KBM-7 (cell line): ENCODE measurements around the gene SEC24B.
A peak's percentile ranks its signal among the peaks of the same experiment; 100 is the strongest.

Experiments used
- DNase-seq: peaks from one replicate; pipeline ENCODE4 v3.0.0-alpha.2; 2015
- in situ Hi-C: fragments of 300-500 bp; cut with MboI; formaldehyde crosslinking; loops from 2 replicates; pipeline ENCODE4 v1.14.3; 2020; ENCODE audit warnings: low sequenced_read_pairs, low pct_unique_long_range_greater_than_20kb, mixed read lengths

The SEC24B gene

GRCh38 chr4:109433205-109434006, at the start of gene SEC24B:
Gene SEC24B (plus strand): TSS chr4:109433815. CDS start chr4:109433870, 55 bp downstream.
- in situ Hi-C loops: loop anchor here (10.0 to 25.0 kb wide), 2 partner anchors 254 to 541 kb away; no protein-coding TSS in a partner anchor
- peak; percentile 88 for DNase-seq

- in situ Hi-C loops: no loop called here
- no peak for DNase-seq
Measured at GRCh38 chr4:109383823-109384222, 49.8 kb upstream of the SEC24B start.

- in situ Hi-C loops: no loop called here
- DNase-seq: no peak
Measured at GRCh38 chr4:109385260-109385659, 48.4 kb upstream of the SEC24B start.

- in situ Hi-C loops: no loop called here
- DNase-seq: no peak
Measured at GRCh38 chr4:109389369-109390114, 44.1 kb upstream of the SEC24B start.

DNA sequence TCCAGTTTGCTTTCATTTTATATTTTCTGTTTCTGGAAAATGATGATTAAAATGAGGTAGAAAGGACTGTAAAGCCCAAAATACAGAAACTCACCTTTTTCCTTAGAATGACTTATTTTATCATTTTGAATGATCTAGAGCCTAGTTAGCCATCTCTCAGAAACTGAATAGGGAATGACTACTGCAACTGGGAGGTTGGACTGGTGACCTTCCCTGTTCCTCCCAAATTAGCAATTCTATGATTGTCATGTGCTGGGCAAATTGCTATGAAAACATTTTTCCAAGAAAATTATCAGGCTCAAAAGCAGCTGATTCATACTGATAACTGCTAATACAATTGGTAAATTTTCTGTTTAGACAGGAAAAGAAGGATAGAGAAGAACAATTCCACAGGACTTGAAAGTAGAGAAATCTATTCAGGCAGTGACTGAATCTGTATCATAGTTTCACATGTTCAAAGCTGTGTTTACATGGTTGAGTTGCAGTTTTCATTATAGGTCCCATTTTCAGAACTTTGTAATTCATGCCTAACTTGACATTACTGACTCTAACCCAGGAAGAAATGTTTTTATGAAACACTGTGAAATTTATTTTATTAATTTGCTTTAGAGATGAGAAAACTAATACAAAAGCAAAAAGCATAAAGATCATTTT, 43.4 kb upstream of the SEC24B start:
- in situ Hi-C loops: no loop called here

DNA sequence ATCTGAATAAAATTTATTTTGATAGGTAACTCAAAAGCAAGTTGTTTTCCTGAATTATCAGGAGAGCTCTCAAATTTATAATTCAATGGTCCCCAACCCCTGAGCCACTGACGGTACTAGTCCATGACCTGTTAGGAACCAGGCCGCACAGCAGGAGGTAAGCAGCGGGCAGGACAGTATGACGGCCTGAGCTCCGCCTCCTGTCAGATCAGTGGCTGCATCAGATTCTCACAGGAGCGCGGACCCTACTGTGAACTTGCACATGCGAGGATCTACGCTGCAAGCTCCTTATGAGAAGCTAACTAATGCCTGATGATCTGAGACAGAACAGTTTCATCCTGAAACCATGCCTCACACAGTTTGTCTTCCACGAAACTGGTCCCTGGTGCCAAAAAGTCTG, 37.9 kb upstream of the SEC24B start:
- in situ Hi-C loops: no loop called here
- DNase-seq: no peak

More for the DNA sequence above, 43.4 kb upstream of the SEC24B start:
- DNase-seq: no peak

GRCh38 chr4:109398928-109399327, 34.7 kb upstream of the SEC24B start:
- DNase-seq: no peak
- in situ Hi-C loops: no loop called here

DNA sequence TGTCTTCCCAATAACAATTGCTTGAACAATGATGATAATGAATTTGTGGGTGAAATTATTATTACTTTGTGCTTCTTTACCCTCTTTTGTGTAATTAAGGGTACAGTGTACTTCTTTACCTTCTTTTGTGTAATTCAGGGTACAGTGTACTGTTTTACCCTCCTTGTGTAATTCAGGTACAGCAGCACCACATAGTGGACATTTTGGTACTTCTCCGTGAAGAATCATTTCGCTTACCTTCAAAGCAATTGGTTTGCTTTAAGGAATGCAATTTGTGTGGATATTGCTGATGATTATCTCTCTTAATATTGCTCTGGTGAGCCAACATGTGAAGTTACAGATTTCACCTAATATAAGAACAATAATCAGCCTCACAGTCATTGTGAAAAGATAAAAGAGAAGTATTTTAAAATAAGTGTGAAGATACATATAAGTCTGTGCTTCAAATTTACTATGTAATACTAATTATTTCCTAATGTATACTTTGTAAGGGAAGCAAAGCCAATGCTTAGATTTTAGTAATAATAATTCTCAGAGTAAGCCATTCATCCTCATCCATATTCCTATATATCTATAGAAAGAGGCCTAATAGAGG, 27.2 kb upstream of the SEC24B start:
- in situ Hi-C loops: no loop called here
- peak; percentile 57 for DNase-seq

GRCh38 chr4:109407027-109407737, 26.4 kb upstream of the SEC24B start:
- in situ Hi-C loops: no loop called here
- DNase-seq: no peak

DNA sequence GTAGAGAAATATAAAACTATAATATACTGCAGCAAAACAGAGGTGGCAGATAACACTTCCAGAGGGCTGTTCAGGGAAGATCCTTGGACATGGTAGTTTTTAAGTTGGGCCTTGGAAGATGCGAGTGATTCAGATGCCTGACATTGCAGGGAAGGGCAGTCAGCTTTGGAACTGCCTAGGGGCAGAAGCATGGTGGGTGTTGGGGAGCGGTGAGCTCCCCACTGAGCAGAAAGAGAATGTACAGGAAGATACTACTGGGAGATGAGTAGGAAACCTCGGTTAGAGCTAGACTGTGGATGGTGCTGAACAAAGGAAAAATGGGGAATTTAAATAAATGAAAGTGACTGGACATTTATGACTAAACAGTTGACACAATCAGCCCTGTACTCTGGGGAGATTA, 24.9 kb upstream of the SEC24B start:
- no peak for DNase-seq
- in situ Hi-C loops: no loop called here

- in situ Hi-C loops: no loop called here
- no peak for DNase-seq
Measured at GRCh38 chr4:109410226-109410625, 23.4 kb upstream of the SEC24B start.

DNA sequence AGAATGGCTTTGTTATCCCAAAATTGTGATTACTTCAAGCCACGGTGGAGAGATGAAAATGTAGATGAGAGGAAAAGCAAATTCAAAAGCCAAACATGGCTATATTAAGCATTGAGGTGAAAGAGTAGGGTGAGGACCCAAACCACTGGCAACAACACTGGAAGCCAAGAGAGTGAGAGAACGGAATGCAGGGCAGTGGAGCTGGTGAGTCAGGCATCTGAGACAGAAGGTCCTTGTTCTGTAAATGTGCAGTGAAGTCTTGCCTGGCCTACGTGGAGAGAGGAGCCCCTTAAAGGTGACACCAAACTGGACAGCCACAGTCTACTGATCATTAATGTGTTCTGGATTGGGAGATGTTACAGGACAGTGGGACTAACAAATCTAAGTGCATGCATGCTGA, 22.8 kb upstream of the SEC24B start:
- in situ Hi-C loops: no loop called here
- no peak for DNase-seq

DNA sequence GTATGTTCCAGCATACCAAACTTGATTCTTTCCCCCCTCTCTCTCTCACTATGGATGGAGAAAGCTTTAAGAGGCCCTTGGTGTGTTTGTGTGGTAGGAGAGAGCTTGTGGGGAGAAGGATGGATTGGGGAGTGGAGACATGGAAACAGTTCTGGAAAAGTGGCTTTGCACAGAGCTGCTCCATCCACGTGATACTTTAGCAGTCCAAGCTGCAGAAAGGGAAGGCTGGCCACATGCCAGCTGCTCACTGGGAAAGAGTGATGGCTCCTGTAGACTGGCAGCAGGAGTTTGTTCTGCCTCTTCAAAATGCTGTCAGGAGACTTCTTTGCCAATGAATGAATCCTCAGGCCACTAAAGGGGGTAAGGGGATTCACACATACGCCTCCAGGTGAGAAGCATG, 21.7 kb upstream of the SEC24B start:
- in situ Hi-C loops: no loop called here
- DNase-seq: no peak

- in situ Hi-C loops: no loop called here
- DNase-seq: no peak
Measured at GRCh38 chr4:109412776-109413175, 20.8 kb upstream of the SEC24B start.

DNA sequence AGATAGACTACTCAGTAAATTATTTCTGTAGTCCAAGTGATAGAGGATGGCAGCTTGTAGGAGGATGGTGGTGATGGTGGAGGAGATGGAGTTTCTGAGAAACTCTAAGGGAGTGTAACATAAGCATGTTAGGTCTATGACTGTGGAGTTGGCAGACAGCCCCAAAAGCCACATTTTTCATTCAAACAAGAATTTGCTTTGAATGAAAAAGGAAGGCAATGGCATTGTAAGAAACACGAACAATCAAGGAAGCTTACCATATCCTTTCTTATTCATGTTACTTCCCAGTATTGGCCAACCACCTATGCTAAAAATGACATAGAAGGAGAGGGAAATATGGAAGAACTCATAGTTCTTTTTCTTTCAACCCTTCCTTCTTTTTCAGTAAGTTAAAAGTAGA, 18.7 kb upstream of the SEC24B start:
- in situ Hi-C loops: no loop called here

DNA sequence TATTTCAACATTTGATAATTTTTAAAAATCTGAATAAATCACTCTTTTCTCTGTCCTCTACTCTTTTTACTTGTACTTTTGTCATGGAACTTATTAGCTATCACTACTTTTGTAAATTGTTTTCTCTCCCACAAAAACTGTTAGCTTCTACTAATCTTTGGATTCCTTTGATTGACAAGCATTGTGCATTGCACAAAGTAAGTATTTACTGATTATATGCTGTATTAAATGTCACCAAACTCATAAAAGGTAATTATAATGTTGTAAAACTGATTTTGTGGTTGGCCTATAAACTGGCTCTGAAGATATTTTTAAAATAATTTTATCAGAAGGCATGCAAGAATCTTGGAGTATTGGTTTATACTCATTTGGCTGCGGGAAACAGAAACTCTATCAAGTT, 15.0 kb upstream of the SEC24B start:
- in situ Hi-C loops: no loop called here

More for the DNA sequence above, 18.7 kb upstream of the SEC24B start:
- DNase-seq: no peak

GRCh38 chr4:109419679-109420078, 13.9 kb upstream of the SEC24B start:
- DNase-seq: peak; percentile 42
- in situ Hi-C loops: loop anchor here (10.0 kb wide), 1 partner anchor 395 kb away; the partner anchor contains the start of gene GAR1

More for the DNA sequence above, 15.0 kb upstream of the SEC24B start:
- no peak for DNase-seq

DNA sequence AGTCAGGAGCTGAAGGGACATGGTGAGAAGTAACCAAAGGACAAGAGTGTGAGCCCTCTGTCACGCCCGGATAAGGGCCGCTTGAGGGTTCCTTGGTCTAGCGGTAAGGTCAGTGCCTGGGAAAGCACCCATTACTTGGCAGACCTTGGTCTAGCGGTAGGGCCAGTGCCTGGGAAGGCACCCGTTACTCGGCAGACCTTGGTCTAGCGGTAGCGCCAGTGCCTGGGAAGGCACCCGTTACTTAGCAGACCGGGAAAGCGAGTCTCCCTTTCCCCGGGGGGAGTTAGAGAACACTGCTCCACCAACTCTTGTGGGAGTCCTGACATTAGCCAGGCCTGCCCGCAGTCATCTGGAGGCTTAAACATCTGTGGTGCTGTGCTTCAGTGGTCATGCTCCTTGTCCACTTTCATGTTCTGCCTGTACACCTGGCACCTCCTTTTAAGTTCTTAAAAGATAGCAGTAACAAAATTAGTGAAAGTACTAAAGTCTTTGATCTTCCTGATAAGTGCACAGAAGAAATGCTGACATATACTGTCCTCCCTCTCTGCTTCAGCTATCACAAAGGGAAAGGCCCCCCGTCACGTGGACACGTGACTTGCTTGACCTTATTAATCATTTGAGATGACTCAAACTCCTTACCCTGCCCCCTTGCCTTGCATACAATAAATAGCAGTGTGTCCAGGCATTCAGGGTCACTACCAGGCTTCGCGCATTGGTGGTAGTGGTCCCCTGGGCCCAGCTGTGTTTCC, 9.3 kb upstream of the SEC24B start:
- DNase-seq: no peak
- in situ Hi-C loops: loop anchor here (10.0 kb wide), 1 partner anchor 391 kb away; the partner anchor contains the start of gene GAR1
